Measurements from ENCODE around the gene RNF151.
"Not testable (repeated sequence)": the region's sequence is repeated elsewhere in the genome, so short reads cannot be mapped to it uniquely, and the experiment has no call there.

RNF151 gene

DNA sequence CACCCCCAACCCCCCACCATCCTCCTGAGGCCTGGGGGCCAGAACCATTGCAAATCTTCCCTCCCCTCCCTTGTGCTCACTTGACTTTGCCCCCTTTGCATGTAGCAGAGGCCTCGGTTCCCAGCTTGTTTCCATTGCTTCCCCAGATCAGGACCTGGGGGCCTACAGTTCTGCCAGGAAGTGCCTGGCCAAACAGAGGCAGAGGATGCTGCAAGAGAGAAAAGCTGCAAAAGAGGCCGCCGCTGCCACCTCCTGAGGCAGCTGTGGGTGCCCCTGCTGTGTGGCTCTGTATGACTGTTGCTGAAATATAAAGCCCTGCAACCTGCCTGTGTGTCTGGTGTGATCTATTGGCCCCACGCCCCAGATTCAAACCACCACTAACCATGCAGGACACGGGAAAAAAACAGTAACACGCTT, 5.0 kb upstream of the RNF151 start:
- in situ Hi-C loops (cut with HindIII; ENCODE audit: low sequenced_read_pairs): no loop called here
- no peak overlapping the region for H3K4me3 ChIP-seq (ENCODE audit: low read depth, low read length)
- no peak for DNase-seq (ENCODE audit: low read depth, low spot score)
- TF ChIP-seq, protein P1, sequence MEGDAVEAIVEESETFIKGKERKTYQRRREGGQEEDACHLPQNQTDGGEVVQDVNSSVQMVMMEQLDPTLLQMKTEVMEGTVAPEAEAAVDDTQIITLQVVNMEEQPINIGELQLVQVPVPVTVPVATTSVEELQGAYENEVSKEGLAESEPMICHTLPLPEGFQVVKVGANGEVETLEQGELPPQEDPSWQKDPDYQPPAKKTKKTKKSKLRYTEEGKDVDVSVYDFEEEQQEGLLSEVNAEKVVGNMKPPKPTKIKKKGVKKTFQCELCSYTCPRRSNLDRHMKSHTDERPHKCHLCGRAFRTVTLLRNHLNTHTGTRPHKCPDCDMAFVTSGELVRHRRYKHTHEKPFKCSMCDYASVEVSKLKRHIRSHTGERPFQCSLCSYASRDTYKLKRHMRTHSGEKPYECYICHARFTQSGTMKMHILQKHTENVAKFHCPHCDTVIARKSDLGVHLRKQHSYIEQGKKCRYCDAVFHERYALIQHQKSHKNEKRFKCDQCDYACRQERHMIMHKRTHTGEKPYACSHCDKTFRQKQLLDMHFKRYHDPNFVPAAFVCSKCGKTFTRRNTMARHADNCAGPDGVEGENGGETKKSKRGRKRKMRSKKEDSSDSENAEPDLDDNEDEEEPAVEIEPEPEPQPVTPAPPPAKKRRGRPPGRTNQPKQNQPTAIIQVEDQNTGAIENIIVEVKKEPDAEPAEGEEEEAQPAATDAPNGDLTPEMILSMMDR (IDR thresholded peaks at IDR 0.05; ENCODE audit: low read depth, low read length): no peak

DNA sequence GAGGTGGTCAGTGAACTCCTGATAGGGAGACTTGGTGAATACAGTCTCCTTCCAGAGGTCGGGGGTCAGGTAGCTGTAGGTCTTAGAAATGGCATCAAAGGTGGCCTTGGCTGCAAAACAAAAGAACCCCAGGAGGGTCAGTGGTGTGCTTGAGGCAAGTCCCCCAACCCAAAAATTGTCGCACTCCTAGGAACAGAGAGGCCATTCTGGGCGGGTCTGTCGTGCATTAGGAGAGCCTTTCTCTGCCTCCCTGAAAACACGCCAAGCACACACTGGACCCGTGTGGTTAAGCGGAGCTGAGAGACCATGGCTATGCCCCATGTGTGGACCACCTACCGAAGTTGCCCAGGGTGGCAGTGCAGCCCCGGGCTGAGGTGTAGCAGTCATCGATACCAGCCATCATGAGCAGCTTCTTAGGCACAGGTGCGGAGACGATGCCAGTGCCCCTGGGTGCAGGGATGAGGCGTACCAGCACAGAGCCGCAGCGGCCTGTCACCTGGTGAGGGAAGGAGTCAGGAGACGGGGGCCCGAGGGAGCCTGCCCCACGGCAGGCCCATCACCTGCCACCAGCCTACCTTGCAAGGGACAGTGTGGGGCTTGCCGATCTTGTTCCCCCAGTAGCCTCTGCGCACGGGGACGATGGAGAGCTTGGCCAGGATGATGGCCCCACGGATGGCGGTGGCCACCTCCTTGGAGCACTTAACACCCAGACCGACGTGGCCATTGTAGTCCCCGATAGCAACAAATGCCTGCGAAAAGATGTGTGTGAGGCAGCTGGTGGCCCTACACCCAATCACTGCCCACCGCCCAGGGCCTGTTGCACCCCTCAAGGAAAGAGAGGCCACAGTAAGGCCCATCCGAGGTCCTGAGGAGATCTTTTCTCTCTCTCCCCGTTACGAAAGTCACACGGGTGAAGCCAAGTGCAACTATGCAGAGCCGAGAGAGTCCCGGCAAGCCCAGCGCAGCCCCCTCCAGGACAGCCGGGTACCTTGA, 4.2 kb upstream of the RNF151 start:
- DNase-seq (ENCODE audit: low read depth, low spot score); in situ Hi-C loops (cut with HindIII; ENCODE audit: low sequenced_read_pairs): not testable (repeated sequence)
- H3K4me3 ChIP-seq (ENCODE audit: low read depth, low read length): peak overlapping the region; percentile 84

GRCh38 chr16:1963806-1964505, 2.7 kb upstream of the RNF151 start:
- TF ChIP-seq, protein P1 (IDR thresholded peaks at IDR 0.05; ENCODE audit: low read depth, low read length): no peak
- H3K4me3 ChIP-seq (ENCODE audit: low read depth, low read length): peak overlapping the region; percentile 84
- in situ Hi-C loops (cut with HindIII; ENCODE audit: low sequenced_read_pairs): no loop called here
- DNase-seq (ENCODE audit: low read depth, low spot score): no peak

DNA sequence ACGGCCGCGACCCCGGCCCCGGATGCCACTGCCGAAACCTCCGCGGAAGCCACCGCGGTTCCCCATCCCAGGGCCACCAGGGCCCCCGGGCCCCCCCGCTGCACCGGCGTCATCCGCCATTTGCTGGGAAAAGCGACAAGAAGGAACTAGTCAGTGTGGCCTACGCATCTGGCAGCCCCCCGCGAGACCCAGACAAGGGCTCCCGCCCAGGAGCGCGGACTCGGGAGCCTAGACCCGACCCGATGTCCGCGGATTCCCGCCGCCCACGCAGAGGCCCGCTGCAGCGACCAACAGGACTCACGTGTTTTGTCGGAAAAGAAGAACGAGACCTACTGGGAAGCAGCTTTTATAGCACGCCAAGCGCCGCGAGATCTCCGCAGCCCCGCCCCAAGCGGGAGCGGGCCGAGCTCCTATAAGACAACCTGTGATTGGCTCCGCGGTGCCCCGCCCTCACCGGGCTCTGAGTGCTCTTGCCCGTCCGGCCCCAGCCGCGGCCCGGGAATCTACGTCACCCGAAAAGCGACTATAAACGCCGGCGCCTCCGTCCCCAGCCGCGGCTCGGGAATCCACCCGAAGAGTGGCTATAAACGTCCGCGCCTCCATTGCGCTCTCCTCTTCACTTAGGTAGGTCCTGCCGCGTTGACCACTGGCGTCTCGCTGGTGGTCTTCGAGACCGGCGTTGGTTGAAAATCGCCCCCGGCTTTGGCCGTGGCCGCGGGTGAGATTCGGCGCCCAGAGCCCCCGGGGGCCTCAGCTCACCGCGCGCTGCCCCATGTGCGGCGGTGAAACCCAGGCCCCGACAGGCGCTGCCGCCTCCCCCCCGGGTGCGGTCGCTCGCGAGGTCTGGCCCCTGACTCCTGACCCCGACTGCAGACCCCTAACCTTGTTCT, 1.9 kb upstream of the RNF151 start, which contains the start of gene RPS2:
Gene RPS2, minus strand, starts transcription at position 321 of the 890 bp plus-strand sequence. Its CDS starts 201 bp downstream, at position 120.
- DNase-seq (ENCODE audit: low read depth, low spot score): peak; percentile 99
- in situ Hi-C loops (cut with HindIII; ENCODE audit: low sequenced_read_pairs): no loop called here
- TF ChIP-seq, protein P1 (IDR thresholded peaks at IDR 0.05; ENCODE audit: low read depth, low read length): no peak
- peak within 1 kb of the TSS; percentile 84 for H3K4me3 ChIP-seq (ENCODE audit: low read depth, low read length)

DNA sequence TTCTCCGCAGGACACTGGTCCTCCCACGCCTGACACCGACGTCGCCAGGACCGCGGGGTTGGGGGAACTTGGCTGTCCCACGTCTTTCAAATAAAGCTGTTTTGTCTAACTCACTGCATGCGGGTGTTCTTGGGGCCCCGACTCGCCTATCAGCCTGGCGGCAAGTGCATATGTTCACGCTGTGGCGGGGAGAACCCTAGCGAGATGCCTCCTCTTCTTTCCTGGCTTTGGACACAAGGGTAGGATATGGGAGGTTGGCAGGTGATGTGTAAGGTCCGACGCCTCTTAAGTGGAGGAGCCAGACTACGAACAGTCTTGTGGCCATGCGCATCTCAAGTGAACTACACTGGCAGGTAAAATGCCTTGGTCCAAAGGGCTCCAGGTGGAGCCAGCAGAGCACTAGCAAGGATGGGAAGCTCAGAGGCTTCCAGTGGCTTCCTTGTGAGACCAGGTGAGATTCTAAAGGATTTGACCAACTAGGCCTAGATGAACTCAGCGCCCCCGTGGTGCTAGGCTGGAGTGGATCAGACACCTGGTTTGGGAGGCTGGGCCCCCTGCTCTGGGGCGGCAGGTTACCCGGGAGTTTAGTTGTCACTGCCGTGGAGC, 1.2 kb upstream of the RNF151 start:
- DNase-seq (ENCODE audit: low read depth, low spot score): no peak
- TF ChIP-seq, protein P1 (IDR thresholded peaks at IDR 0.05; ENCODE audit: low read depth, low read length): no peak

GRCh38 chr16:1968146-1968953, 1.7 kb downstream of the RNF151 start:
- in situ Hi-C loops (cut with HindIII; ENCODE audit: low sequenced_read_pairs): no loop called here

More for the DNA sequence above, 1.2 kb upstream of the RNF151 start:
- H3K4me3 ChIP-seq (ENCODE audit: low read depth, low read length): peak overlapping the region; percentile 84
- in situ Hi-C loops (cut with HindIII; ENCODE audit: low sequenced_read_pairs): no loop called here

More at GRCh38 chr16:1968146-1968953, 1.7 kb downstream of the RNF151 start:
- H3K4me3 ChIP-seq (ENCODE audit: low read depth, low read length): no peak overlapping the region
- TF ChIP-seq, protein P1 (IDR thresholded peaks at IDR 0.05; ENCODE audit: low read depth, low read length): no peak
- no peak for DNase-seq (ENCODE audit: low read depth, low spot score)

All from astrocyte of the spinal cord (primary cell).